H1 (cell line): Measurements from ENCODE around the gene DDX43. TPM values are rescaled to one million over a fixed set of nuclear protein-coding genes. Genes with fewer than 3 reads are reported as not detected.

Experiments used
- CTCF ChIA-PET: fragments of 300-600 bp; sonication (Branson Sonifier 250); formaldehyde crosslinking; loops from one replicate; lab custom pipeline; 2021; ENCODE audit not compliant: partially characterized antibody; lab: Charles Lee
- POLR2A ChIA-PET: fragments of 300-600 bp; sonication (Branson Sonifier 250); formaldehyde crosslinking; loops from one replicate; lab custom pipeline; 2021; ENCODE audit warnings: inconsistent platforms; ENCODE audit not compliant: partially characterized antibody; lab: Charles Lee
- DNase-seq, 2 experiments: peaks; one replicate each; pipeline versions ENCODE4 v3.0.0 to v3.0.0-alpha.2; 2010 to 2022; ENCODE audit warnings: low spot score in 2 of 2, low read depth in 1 of 2, mixed read lengths in 1 of 2
- FAIRE-seq: peaks from 2 replicates; lab custom pipeline; 2011; peaks lifted over from hg19 to GRCh38; lab: Jason Lieb, UNC
- H2AFZ ChIP-seq: 2 replicates; pipeline ENCODE4 v1.8.1; 2012; ENCODE audit warnings: low read length, inconsistent platforms
- H2AK5ac ChIP-seq: 2 replicates; pipeline ENCODE4 v1.6.1; 2013; ENCODE audit warnings: low read depth, low read length
- H2BK120ac ChIP-seq: replicated peaks from 2 replicates; pipeline ENCODE3; 2013; ENCODE audit warnings: low read depth, low read length, inconsistent platforms
- H2BK12ac ChIP-seq: 2 replicates; pipeline ENCODE4 v1.6.1; 2013; ENCODE audit warnings: low read depth, low read length
- H2BK15ac ChIP-seq: 2 replicates; pipeline ENCODE4 v1.6.1; 2013; ENCODE audit warnings: low read length
- H2BK20ac ChIP-seq: 2 replicates; pipeline ENCODE4 v1.6.1; 2013; ENCODE audit warnings: low read length
- H2BK5ac ChIP-seq: 2 replicates; pipeline ENCODE4 v1.6.1; 2013; ENCODE audit warnings: low read depth, low read length
- H3K14ac ChIP-seq: 2 replicates; pipeline ENCODE4 v1.6.1; 2013; ENCODE audit warnings: inconsistent platforms; ENCODE audit not compliant: insufficient read length
- H3K18ac ChIP-seq: 2 replicates; pipeline ENCODE4 v1.6.1; 2013; ENCODE audit warnings: low read length; ENCODE audit errors: extremely low read depth
- H3K23ac ChIP-seq: 2 replicates; pipeline ENCODE4 v1.6.1; 2013; ENCODE audit warnings: inconsistent platforms; ENCODE audit not compliant: insufficient read length
- H3K23me2 ChIP-seq: 2 replicates; pipeline ENCODE4 v1.6.1; 2013; ENCODE audit warnings: low read depth, low read length
- H3K27ac ChIP-seq: 2 replicates; pipeline ENCODE4 v1.6.1; 2011; ENCODE audit warnings: low read depth, low read length, inconsistent platforms
- H3K27me3 ChIP-seq, 4 experiments: replicated peaks in 1 of 4; 1 replicate in 1 of 4; 2 replicates in 3 of 4; pipeline versions ENCODE4 v1.6.1 to v1.8.1; 2011 to 2013; ENCODE audit warnings: low read length in 3 of 4, mild to moderate bottlenecking in 3 of 4, inconsistent platforms in 2 of 4, mixed read lengths in 2 of 4, moderate library complexity in 1 of 4; ENCODE audit not compliant: control insufficient read depth in 3 of 4, insufficient read depth in 3 of 4; ENCODE audit errors: extremely low read depth in 1 of 4
- H3K36me3 ChIP-seq, 4 experiments: 2 replicates each; pipeline versions ENCODE4 v1.6.1 to v1.8.1; 2011 to 2013; ENCODE audit warnings: mild to moderate bottlenecking in 4 of 4, low read length in 3 of 4, moderate library complexity in 2 of 4, control low read depth in 1 of 4, inconsistent platforms in 1 of 4; ENCODE audit not compliant: insufficient read depth in 4 of 4, control insufficient read depth in 2 of 4
- H3K4ac ChIP-seq: replicated peaks from 2 replicates; pipeline ENCODE3; 2013; ENCODE audit warnings: low read length, low read depth, mixed read lengths, inconsistent platforms; ENCODE audit not compliant: insufficient read length
- H3K4me1 ChIP-seq, 4 experiments: replicated peaks in 1 of 4; 1 replicate in 1 of 4; 2 replicates in 3 of 4; pipeline versions ENCODE4 v1.6.1 to v1.8.1; 2011 to 2013; ENCODE audit warnings: low read length in 3 of 4, inconsistent platforms in 2 of 4, mixed read lengths in 1 of 4; ENCODE audit not compliant: insufficient read depth in 4 of 4, control insufficient read depth in 3 of 4
- H3K4me2 ChIP-seq, 2 experiments: 2 replicates each; pipeline versions ENCODE4 v1.6.1 to v1.8.1; 2011 to 2013; ENCODE audit warnings: low read depth in 2 of 2, low read length in 2 of 2, control low read depth in 1 of 2, inconsistent platforms in 1 of 2, mild to moderate bottlenecking in 1 of 2; ENCODE audit not compliant: insufficient read depth in 1 of 2
- H3K4me3 ChIP-seq, 4 experiments: fragments of 200-600, 300-600 bp in 1 of 4; sonication (generic), shearing (Covaris generic), sonication (Bioruptor Twin) in 1 of 4; 2 replicates each; pipeline versions ENCODE4 v1.5.1 to v1.8.1; 2011 to 2016; ENCODE audit warnings: low read length in 4 of 4, low read depth in 3 of 4, control low read depth in 2 of 4, inconsistent platforms in 2 of 4, mild to moderate bottlenecking in 2 of 4, mixed read lengths in 1 of 4, moderate library complexity in 1 of 4; ENCODE audit not compliant: insufficient read depth in 2 of 4; ENCODE audit errors: extremely low read depth in 1 of 4
- H3K56ac ChIP-seq: replicated peaks from 2 replicates; pipeline ENCODE3; 2013; ENCODE audit warnings: low read depth, mild to moderate bottlenecking, mixed read lengths, low read length, inconsistent platforms; ENCODE audit not compliant: insufficient read length
- H3K79me1 ChIP-seq: 2 replicates; pipeline ENCODE4 v1.6.1; 2013; ENCODE audit warnings: low read depth, low read length, control low read depth
- H3K79me2 ChIP-seq, 2 experiments: 2 replicates each; pipeline versions ENCODE4 v1.6.1 to v1.8.1; 2012 to 2013; ENCODE audit warnings: low read length in 2 of 2, mild to moderate bottlenecking in 2 of 2, inconsistent platforms in 1 of 2; ENCODE audit not compliant: insufficient read depth in 2 of 2, control insufficient read depth in 1 of 2
- H3K9ac ChIP-seq, 4 experiments: replicated peaks in 1 of 4; 1 replicate in 1 of 4; 2 replicates in 3 of 4; pipeline versions ENCODE4 v1.6.1 to v1.8.1; 2011 to 2013; ENCODE audit warnings: low read depth in 3 of 4, low read length in 3 of 4, control low read depth in 2 of 4, mild to moderate bottlenecking in 2 of 4, moderate library complexity in 2 of 4, inconsistent platforms in 1 of 4; ENCODE audit errors: extremely low read depth in 1 of 4
- H3K9me3 ChIP-seq, 2 experiments: 2 replicates each; pipeline versions ENCODE4 v1.6.1 to v1.8.1; 2012 to 2013; ENCODE audit warnings: mild to moderate bottlenecking in 2 of 2, moderate library complexity in 2 of 2, control low read depth in 1 of 2, inconsistent platforms in 1 of 2, low read depth in 1 of 2, low read length in 1 of 2, mixed read lengths in 1 of 2; ENCODE audit not compliant: insufficient read depth in 2 of 2
- H4K20me1 ChIP-seq, 2 experiments: replicated peaks in 1 of 2; 2 replicates each; pipeline versions ENCODE3 to v1.8.1; 2011 to 2013; ENCODE audit warnings: inconsistent platforms in 2 of 2, low read length in 2 of 2, mild to moderate bottlenecking in 1 of 2; ENCODE audit not compliant: insufficient read depth in 2 of 2, control insufficient read depth in 1 of 2
- H4K5ac ChIP-seq: 2 replicates; pipeline ENCODE4 v1.6.1; 2013; ENCODE audit warnings: low read length, low read depth, mixed read lengths, inconsistent platforms; ENCODE audit not compliant: insufficient read length
- H4K8ac ChIP-seq: 2 replicates; pipeline ENCODE4 v1.8.0; 2013; ENCODE audit warnings: mild to moderate bottlenecking, moderate library complexity, low read length, inconsistent platforms; ENCODE audit not compliant: insufficient read depth; ENCODE audit errors: extremely low read depth
- H4K91ac ChIP-seq: replicated peaks from 2 replicates; pipeline ENCODE3; 2013; ENCODE audit warnings: low read length, mixed read lengths, inconsistent platforms; ENCODE audit not compliant: insufficient read length
- CREB1 ChIP-seq: IDR thresholded peaks from 2 replicates; pipeline ENCODE4 v1.6.1; 2012; ENCODE audit warnings: inconsistent platforms
- EP300 ChIP-seq, 2 experiments: IDR thresholded peaks; 1 replicate in 1 of 2; 2 replicates in 1 of 2; pipeline ENCODE4 v1.6.1; 2011 to 2012; ENCODE audit warnings: low read depth in 2 of 2, low read length in 2 of 2, mild to moderate bottlenecking in 2 of 2, borderline replicate concordance in 1 of 2, inconsistent platforms in 1 of 2, moderate library complexity in 1 of 2
- FOSL1 ChIP-seq: IDR thresholded peaks from 2 replicates; pipeline ENCODE4 v1.6.1; 2011; ENCODE audit warnings: mild to moderate bottlenecking, low read depth, low read length, moderate library complexity; ENCODE audit not compliant: insufficient read depth
- HDAC2 ChIP-seq, 2 experiments: fragments of 300-600 bp in 1 of 2; sonication (generic) in 1 of 2; IDR thresholded peaks; 2 replicates each; pipeline ENCODE4 v1.6.1; 2011 to 2012; ENCODE audit warnings: low read depth in 2 of 2, low read length in 2 of 2, mild to moderate bottlenecking in 2 of 2, moderate library complexity in 2 of 2, borderline replicate concordance in 1 of 2, inconsistent platforms in 1 of 2
- JUN ChIP-seq: IDR thresholded peaks from 2 replicates; pipeline ENCODE4 v1.6.1; 2011; ENCODE audit warnings: low read depth, mild to moderate bottlenecking, improper control_type of control experiment, low read length
- MAFK ChIP-seq: IDR thresholded peaks from 2 replicates; pipeline ENCODE4 v1.6.1; 2012; ENCODE audit warnings: low read depth, mild to moderate bottlenecking, improper control_type of control experiment, low read length
- POLR2A ChIP-seq, 2 experiments: IDR thresholded peaks; 1 replicate in 1 of 2; 2 replicates in 1 of 2; pipeline ENCODE4 v1.6.1; 2011; ENCODE audit warnings: low read depth in 2 of 2, low read length in 2 of 2, mild to moderate bottlenecking in 2 of 2; ENCODE audit errors: control extremely low read depth in 1 of 2
- RAD21 ChIP-seq, 2 experiments: IDR thresholded peaks in 1 of 2; conservative IDR thresholded peaks in 1 of 2; 2 replicates each; pipeline ENCODE4 v1.6.1; 2011; ENCODE audit warnings: low read depth in 2 of 2, low read length in 2 of 2, improper control_type of control experiment in 1 of 2, inconsistent platforms in 1 of 2, mild to moderate bottlenecking in 1 of 2, moderate library complexity in 1 of 2
- SP2 ChIP-seq: IDR thresholded peaks from 2 replicates; pipeline ENCODE4 v1.6.1; 2012; ENCODE audit warnings: mild to moderate bottlenecking, low read length, inconsistent platforms
- SP4 ChIP-seq: IDR thresholded peaks from 2 replicates; pipeline ENCODE4 v1.6.1; 2012; ENCODE audit warnings: low read length, inconsistent platforms
- SRF ChIP-seq: IDR thresholded peaks from 2 replicates; pipeline ENCODE4 v1.6.1; 2011; ENCODE audit warnings: mild to moderate bottlenecking, low read depth, low read length, moderate library complexity
- WGBS, 2 experiments: shearing (Covaris generic) in 1 of 2; methylation state at CpG; one replicate each; pipeline versions ENCODE4 v1.1.6 to v1.1.7; 2013 to 2015; ENCODE audit warnings: low lambda C conversion rate in 2 of 2, mixed read lengths in 2 of 2, inconsistent platforms in 1 of 2, low coverage in 1 of 2, missing lambda C conversion rate in 1 of 2; ENCODE audit not compliant: insufficient replicate concordance in 2 of 2, insufficient coverage in 1 of 2, insufficient read length in 1 of 2; ENCODE audit errors: extremely low coverage in 1 of 2, missing lambda C conversion rate in 1 of 2; 5-methylcytosine and 5-hydroxymethylcytosine counted together
- polyA plus RNA-seq, 7 experiments: library from polyadenylated mRNA; depleted of rRNA in 3 of 7; stranded (reverse) in 5 of 7; unstranded in 2 of 7; fragments of >200 nt in 5 of 7; fragments of 200-250 nt in 2 of 7; gene quantifications; 1 replicate in 5 of 7; 2 replicates in 1 of 7; 4 replicates in 1 of 7; pipeline versions ENCODE4 v1.2.1 to v1.2.3, GENCODE V29; 2011 to 2013; ENCODE audit warnings: missing spikeins in 2 of 7, mixed read lengths in 2 of 7
- total RNA-seq: library from RNA; stranded (reverse); fragmentation: NEBNext Ultra II Directional; extraction: Animal tissue kit (Norgen Biotek cat#: 25700); gene quantifications from 2 replicates; pipeline ENCODE4 v1.2.1, GENCODE V29; 2021
- TF ChIP-seq, protein P1 (sequence below): IDR thresholded peaks from 2 replicates; pipeline ENCODE4 v1.6.1; 2012; ENCODE audit warnings: inconsistent platforms

Gene DDX43
- total and polyA plus RNA-seq, 2 of the 8 experiments (the other 6 are each of a cell fraction or from before 2014, with no cell fraction given): 0.05 TPM; not detected in 1

DNA sequence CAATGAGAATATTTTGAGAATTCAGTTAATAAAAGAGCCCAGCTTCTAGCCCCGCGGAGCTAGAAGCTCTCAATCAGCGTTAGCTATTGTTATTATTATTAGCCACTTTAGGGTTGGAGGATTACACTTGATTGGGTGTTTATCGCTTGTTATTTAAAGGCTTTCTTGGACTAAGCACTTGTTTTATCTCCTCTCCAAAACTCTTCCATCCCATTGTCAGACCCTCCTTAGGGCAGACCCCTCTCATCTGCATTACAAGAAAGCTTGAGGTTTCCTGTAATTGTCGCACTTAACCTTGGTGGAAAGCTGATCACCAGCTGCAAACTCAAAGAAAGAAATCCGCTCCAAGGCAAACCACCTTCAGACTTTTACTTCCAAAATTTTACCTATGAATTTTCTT lies 45.3 kb upstream of the DDX43 start:
- peak; percentile 99 for FAIRE-seq
- Histone ChIP-seq H2AFZ (no peak overlapping the region), H2BK20ac (no peak overlapping the region), H4K8ac (no peak overlapping the region), H2BK12ac (no peak overlapping the region; the same call in 1 of the 2 replicates), H3K79me1 (no peaks in the 10 kb centered on the region), H3K23me2 (no peaks in the 10 kb centered on the region), H3K18ac (no peak overlapping the region), H3K14ac (no peak overlapping the region), H3K36me3 (no peaks in the 10 kb centered on the region), H3K4ac (no peak overlapping the region), H3K27me3 (no peaks in the 10 kb centered on the region; a peak in 1 of 7 replicates), H3K4me3 (peak overlapping the region in 1 of 4 experiments; percentile 39; a peak in 2 of 8 replicates), H4K5ac (no peak overlapping the region), H2BK15ac (no peak overlapping the region), H4K20me1 (no peaks in the 10 kb centered on the region), H3K4me2 (peak overlapping the region; percentile 44 to 47; a peak in 2 of 4 replicates), H3K56ac (no peak overlapping the region), H4K91ac (no peak overlapping the region), H2AK5ac (no peak overlapping the region), H2BK5ac (no peak overlapping the region), H3K23ac (no peak overlapping the region), H3K27ac (0 out of 2 replicates have a peak overlapping the region, but pooled peaks have one; percentile 37), H2BK120ac (no peak overlapping the region), H3K9ac (no peak overlapping the region), H3K4me1 (peaks cover 8 to 22% (median 15%) of the 10 kb centered on the region in 4 experiments), H3K79me2 (no peaks in the 10 kb centered on the region), H3K9me3 (peaks cover 0 to 9% of the 10 kb centered on the region in 2 experiments; a peak in 1 of 4 replicates)
- WGBS, 2 experiments: 1% methylated on average over 6 of the region's 6 CpGs; no CpG with 5 or more reads in 1 of the 2 experiments
- ChIA-PET CTCF (interaction anchor here (0.6 to 1.0 kb wide), 4 partner anchors 21 to 29 kb away, joined by 3 to 4 read pairs (median 3); no protein-coding TSS in a partner anchor), POLR2A (interaction anchor here (0.9 to 2.9 kb wide), 11 partner anchors 10 to 304 kb away, joined by 3 to 15 read pairs (median 4); partner anchors contain the start of genes KHDC1, MTO1 and SLC17A5)
- peak in 1 of 2 experiments; percentile 78 for DNase-seq
- TF ChIP-seq SRF: peak; percentile 26; the same call in 1 of the 2 replicates
- no peak for TF ChIP-seq SP4
- no peak for TF ChIP-seq FOSL1
- TF ChIP-seq MAFK: no peak
- peak in 1 of 2 experiments; percentile 96; a peak in 2 of 3 replicates for TF ChIP-seq EP300 (IDR thresholded peaks at IDR 0.05; ENCODE audit: borderline replicate concordance in 1 of 2, low read depth in 2 of 2, low read length in 2 of 2)
- TF ChIP-seq, protein P1, sequence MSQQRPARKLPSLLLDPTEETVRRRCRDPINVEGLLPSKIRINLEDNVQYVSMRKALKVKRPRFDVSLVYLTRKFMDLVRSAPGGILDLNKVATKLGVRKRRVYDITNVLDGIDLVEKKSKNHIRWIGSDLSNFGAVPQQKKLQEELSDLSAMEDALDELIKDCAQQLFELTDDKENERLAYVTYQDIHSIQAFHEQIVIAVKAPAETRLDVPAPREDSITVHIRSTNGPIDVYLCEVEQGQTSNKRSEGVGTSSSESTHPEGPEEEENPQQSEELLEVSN: no peak
- no peak for TF ChIP-seq RAD21 (IDR thresholded peaks at IDR 0.05 in 1 of 2, conservative IDR thresholded peaks at IDR 0.05 in 1 of 2; ENCODE audit: low read depth in 2 of 2, low read length in 2 of 2)
- TF ChIP-seq SP2: no peak
- TF ChIP-seq JUN: no peak
- no peak for TF ChIP-seq CREB1
- TF ChIP-seq HDAC2 (IDR thresholded peaks at IDR 0.05; ENCODE audit: borderline replicate concordance in 1 of 2, low read depth in 2 of 2, low read length in 2 of 2): no peak
- TF ChIP-seq POLR2A (IDR thresholded peaks at IDR 0.05; ENCODE audit: control extremely low read depth in 1 of 2, low read depth in 2 of 2, low read length in 2 of 2): no peak
